HG03280 (cell line): ENCODE measurements around the gene SGSH.

Experiments used
- ATAC-seq: cut with Tn5 transposase; IDR thresholded peaks from one replicate; pipeline ENCODE4 v1.9.1; 2021; ENCODE audit warnings: mild to moderate bottlenecking, moderate library complexity; ENCODE audit not compliant: unreplicated experiment

Gene SGSH

DNA sequence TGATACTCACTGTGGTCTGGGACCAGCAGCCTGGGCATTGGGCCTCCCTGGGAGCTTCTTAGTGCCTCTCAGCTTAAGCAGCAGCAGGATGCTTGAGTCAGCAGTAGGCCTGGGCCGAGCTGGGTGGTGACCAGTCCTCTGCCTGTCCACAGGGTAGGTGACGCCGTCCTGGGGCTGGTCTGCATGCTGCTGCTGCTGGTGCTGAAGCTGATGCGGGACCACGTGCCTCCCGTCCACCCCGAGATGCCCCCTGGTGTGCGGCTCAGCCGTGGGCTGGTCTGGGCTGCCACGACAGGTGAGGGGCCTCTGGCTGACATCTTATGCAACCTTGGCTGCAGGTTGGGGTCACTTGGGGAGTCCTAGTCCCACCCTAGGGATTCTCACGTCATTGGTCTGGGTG lies 7.5 kb upstream of the SGSH start:
- ATAC-seq: no peak

DNA sequence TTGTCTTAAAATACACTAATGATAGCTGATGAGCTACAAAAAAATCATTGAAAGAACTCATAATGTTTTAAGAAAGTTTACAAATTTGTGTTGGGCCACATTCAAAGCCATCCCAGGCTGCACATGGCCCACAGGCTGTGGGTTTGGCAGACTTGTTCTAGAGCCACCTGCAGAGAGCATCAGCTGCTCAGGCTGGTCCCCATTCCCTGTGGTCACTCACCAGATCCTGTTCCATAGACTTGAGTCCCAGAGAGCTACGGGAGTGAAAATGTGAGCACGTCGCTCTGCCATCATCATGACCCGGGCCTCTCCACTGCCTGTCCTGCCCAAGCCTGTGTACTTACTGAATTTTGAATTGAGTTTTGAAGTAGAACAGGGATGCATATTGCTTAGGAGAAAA lies 7.0 kb upstream of the SGSH start:
- no peak for ATAC-seq

DNA sequence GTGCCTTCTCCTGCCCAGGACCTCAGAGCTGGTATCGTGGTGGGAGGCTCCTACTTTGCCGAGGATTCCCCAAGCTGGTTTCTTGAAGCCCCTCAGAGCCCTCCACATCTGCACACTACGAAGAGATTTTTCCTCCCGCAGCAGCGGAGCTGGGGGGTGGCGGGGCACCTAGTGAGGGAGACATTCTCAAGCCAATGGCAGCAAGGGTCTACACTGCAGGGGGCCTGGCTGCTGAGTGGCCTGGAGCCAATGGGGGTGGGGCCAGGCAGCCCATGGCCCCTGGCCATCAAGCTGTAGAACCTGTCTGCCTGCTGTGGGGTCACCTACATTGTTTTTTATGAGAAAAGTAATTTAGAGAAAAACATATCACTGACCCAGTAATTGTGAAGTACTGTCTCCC lies 5.1 kb upstream of the SGSH start:
- ATAC-seq: no peak

DNA sequence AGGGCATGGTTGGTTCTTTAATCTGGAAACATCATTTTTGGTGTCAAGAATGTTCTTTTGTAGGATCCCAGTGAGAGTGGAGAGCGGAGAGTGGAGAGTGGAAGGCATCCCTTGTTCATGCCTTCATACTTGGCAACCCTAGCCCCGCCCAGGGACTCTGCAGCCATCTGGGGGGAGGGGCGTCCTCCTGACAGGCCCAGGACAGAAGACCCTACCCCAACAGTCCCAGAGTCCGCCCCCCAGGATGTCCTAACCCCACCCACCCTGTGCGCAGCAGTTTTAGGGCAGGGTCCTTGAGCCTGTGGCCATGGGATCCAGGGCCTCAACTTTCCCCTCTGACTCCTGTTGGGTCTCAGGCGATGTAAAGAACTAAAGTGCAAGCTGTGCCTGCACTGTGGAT lies 4.5 kb upstream of the SGSH start:
- no peak for ATAC-seq

DNA sequence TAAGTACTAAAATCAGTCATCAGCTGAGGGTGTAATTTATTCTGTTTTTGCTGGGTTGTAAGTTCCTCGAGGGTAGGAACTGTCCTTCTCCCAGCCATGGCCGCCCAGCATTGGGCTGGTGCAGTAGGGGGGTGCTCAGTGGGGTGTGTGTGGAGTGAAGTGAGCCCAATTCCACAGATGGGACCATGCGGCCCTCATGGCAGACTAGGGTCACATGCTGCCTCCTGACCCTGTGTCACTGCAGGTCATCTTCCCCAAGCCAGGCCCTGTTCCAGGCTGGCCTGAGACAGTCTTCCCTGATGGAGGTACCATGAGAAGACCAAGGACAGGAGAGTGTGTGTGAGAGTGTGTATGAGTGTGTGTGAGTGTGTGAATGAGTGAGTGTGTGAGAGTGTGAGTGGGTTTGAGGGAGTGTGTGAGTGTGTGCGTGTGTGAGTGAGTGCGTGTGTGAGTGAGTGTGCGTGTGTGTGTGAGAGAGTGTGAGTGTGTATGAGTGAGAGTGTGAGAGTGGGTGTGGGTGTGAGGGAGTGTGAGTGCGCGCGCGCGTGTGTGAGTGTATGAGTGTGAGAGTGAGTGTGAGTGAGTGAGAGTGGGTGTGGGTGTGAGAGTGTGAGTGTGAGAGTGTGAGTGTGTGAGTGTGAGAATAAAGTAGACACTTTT lies 3.8 kb upstream of the SGSH start:
- ATAC-seq: no peak

DNA sequence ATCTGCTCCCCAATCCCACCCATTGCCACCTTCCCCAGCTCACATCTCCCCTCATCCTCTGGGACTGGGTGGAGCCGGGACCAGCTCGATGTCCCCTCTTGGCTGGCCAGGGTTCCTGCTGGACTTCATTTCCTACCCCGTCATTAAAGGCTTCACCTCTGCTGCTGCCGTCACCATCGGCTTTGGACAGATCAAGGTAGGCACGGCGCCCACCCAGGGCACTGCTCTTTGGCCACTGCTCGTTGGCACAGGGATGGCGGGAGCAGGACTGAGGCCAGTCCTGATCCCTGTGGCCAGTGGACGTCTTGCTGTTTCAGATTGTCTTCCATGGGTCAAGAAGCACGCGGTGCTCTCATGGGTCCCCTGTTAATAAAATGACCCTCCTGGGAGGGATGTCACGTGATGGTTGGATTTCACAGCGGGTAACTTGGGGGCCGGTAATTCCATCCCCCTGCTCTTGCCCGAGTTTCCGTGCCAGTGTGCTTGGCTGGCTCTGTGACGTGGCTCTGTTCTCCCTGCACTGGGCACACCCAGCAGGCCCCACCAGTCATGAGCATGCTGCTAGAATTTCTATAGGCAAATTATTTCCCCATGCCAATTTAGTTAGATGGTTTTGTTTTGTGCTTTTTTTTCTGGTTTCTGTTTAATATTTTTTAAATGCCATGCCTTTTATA lies 3.1 kb upstream of the SGSH start:
- no peak for ATAC-seq

DNA sequence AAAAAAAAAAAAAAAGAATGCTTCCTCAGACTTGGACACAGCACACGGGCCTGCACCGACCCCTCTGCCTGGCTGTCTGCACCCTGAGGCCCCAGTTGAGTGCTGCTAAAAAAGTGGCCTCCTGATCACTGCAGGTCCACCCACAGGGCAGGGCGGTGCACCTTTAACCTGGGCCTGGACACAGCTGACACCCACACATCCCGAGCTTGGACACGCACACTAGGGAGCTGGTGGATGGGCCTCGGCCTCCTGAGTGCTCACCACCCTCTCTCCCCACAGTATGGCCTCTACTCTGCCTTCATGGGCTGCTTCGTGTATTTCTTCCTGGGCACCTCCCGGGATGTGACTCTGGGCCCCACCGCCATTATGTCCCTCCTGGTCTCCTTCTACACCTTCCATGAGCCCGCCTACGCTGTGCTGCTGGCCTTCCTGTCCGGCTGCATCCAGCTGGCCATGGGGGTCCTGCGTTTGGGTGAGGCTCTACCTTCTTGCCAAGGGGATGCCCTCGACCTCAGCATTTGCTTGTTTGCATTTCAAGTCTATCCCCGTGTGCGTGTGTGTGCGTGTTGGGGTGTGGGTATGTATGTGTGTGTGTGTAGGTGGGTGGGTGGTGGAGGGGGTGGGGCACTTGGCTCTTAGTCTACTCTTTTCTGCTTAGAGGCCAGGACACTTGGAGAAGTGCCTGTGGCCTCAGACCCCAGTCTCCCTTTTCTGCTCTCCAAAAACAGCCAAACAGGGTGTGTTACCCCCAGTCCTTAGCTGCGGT lies 2.4 kb upstream of the SGSH start:
- ATAC-seq: no peak

DNA sequence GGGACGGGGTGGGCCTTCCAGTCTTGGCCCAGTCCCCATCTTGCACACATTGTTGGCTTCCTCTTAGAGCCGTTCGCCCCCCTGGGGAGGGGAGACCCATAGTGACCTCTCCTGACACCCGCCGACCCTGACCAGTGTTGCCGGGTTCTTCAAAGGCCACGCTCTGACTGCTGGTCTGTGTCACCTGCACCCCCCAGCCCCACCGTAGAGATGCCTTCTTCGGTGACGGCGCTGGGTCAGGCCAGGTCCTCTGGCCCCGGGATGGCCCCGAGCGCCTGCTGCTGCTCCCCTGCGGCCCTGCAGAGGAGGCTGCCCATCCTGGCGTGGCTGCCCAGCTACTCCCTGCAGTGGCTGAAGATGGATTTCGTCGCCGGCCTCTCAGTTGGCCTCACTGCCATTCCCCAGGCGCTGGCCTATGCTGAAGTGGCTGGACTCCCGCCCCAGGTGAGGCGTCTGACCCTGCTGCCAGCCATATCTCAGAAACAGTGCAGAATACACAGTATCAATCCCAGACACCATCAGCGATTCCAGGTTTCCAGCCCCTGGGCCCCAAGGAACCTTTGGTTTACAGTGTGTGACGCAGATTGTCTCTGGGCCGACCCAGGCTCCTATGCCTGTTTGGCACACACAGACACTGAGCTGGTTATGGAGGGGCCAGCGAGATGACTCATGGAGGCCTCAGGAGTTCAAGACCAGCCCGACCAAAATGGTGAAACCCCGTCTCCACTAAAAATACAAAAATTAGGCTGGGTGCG lies 1.4 kb upstream of the SGSH start:
- no peak for ATAC-seq

DNA sequence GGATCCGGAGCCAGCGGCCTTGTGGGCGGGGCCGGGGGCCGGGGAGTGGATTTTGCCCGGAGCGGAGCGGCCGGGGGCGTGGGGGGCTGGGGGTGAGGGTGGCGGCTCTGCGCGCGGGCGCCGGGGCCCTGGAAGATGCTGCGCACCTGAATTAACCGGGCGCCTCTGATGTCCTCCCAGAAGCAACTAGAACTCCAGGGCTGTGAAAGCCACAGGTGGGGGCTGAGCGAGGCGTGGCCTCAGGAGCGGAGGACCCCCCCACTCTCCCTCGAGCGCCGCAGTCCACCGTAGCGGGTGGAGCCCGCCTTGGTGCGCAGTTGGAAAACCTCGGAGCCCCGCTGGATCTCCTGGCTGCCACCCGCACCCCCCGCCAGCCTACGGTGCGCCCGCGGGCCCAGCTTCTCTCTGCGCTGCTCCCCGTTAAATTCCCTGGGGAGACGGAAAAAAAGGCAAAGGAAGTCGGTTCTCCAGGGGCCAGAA lies 643 bp upstream of the SGSH start:
- no peak for ATAC-seq

DNA sequence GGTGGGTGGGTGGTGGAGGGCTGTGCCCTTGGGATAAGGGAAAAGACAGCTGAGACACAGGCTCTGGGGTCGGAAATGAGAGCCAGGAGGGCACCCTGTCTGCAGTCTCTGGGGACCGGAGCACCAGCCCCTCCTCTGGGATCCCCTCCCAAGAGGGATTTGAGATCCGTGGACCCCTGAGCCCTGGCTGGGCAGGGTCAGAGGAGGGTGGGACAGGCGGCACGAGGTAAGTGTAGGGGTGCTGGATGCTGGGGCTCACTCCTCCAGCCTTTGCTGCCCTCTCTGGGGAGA lies 425 bp downstream of the SGSH start:
- ATAC-seq: no peak

DNA sequence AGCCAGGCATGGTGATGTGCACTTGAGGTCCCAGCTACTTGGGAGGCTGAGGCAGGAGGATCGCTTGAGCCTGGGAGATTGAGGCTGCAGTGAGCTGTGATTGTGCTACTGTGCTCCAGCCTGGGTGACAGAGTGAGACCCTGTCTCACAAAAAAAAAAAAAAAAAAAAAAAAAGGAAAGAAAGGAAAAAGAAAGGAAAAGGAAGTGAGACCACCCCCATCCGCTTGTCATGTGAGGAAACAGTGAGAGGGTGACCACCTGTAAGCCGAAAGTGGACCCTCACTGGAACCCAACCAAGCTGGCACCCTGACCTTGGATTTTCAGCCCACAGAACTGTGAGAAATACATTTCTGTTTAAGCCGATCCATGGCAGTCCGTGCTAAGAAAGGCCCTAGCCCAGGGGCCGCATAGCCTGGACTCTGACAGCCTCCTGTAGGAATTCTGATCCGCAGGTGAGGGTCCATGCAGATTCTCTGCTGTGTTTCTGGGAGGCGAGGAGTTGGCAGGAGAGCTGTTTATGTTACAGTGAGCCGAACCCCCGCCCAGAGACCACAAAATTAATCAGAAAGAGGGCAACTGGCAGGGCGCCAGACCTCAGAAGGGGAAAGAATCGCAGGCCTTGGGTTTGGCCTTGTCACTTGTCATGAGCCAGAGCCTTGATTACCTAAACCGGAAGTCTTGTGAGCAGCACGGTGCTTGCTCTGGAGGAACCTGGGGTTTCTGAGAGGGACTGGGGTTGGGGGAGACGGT lies 945 bp downstream of the SGSH start:
- ATAC-seq: no peak

DNA sequence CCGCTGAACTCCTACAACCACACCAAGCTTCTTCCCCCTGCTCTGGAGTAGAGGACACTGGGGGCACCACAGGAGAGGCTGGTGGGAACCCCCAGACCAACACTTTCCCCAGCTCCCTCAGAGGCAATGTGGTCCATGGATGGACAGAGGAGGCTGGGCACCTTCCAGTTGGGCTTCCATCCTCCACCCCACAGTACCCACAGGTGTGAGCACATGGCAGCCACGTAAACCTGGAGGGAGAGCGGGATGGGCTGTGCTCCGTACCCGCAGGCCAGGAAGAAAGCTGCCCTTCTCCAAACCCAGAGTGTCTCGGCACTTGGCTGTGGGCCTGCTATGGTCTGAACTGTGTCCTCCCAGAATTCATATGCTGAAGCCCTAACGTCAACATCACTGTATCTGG lies 1.7 kb downstream of the SGSH start:
- ATAC-seq: no peak

DNA sequence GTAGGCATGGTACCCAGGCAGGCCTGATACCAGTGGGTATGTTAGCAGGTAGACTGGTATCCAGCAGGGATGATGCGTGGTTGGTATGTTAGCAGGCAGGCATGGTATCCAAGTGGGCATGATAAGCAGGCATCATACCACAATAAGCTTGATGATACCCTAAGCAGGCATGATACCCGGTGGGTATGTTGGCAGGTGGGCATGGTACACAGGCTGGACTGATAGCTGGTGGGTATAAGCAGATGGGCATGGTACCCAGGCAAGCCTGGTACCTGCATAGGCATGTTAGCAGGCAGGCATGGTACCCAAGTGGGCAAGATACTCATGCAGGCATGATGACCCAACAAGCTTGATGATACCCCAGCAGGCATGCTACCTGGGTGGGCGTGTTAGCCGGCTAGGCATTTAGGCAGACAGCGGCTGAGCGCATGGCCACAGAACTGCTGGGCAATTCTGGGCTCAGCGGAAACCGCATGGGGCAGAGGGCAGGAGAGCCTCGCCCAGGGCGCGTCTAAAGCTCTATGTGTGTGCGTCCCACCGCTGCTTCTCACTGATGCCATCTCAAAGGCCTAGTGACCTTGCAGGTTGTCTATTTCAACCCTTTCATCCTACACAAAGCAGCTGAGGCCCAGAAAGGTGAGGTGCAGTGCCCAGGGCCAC lies 2.3 kb downstream of the SGSH start:
- ATAC-seq: no peak

DNA sequence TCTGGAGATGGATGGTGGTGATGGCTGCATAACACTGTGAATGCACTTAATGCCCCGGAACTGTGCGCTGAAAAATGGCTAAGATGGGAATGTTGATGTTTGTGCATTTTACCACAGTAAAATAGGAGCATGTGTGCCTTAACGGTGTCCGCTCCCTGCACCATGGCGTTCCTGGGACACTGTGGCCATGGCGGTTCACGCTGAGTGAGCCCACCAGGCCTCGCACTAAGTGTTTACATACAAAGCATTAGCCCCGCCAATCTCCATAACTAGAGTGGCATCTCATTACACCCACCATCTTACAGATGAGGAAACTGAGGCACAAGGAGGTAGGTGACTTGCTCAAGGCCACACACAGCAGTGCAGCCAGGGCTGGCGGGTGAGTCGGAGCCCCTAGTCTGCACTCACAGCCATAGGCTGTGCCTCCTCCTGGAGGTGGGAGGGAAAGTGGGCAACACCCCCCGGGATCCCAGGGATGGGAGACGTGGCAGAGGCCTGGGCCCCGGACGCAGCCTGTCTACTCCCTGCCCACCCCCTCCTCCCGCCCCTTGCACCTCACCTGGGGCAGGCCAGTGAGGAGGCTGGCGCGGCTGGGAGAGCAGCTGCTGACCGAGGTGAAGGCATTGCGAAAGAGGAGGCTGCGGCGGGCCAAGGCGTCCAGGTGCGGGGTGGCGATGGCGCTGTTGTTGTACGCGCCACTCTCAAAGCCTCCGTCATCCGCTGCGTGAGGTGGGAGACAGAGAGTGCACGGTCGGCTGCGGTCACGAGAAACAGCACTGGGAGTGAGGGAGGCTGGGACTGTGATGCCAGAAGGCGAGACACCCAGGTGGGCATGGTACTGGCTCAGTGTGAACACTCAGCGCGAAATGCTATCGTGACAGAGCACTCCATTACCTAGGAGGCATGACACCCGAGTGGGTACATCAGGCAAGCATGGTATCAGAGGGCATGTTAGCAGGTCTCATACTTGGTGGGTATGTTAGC lies 3.4 kb downstream of the SGSH start:
- no peak for ATAC-seq

DNA sequence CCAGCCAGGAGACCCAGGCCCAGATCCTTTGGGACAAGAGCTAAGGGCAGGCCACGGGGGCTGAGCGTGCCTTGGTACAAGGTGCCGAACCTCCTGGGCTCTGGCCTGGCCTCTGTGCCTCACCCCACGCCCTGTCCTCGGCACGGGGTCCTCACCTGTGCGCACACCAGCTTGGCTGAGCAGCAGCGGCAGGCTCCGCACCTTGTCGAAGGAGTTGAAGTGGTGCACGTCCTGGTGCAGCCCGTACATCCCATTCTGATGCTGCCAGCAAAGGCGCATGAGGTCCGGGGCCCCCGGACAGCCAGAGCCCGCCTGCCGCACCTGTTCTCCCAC lies 5.3 kb downstream of the SGSH start:
- no peak for ATAC-seq

DNA sequence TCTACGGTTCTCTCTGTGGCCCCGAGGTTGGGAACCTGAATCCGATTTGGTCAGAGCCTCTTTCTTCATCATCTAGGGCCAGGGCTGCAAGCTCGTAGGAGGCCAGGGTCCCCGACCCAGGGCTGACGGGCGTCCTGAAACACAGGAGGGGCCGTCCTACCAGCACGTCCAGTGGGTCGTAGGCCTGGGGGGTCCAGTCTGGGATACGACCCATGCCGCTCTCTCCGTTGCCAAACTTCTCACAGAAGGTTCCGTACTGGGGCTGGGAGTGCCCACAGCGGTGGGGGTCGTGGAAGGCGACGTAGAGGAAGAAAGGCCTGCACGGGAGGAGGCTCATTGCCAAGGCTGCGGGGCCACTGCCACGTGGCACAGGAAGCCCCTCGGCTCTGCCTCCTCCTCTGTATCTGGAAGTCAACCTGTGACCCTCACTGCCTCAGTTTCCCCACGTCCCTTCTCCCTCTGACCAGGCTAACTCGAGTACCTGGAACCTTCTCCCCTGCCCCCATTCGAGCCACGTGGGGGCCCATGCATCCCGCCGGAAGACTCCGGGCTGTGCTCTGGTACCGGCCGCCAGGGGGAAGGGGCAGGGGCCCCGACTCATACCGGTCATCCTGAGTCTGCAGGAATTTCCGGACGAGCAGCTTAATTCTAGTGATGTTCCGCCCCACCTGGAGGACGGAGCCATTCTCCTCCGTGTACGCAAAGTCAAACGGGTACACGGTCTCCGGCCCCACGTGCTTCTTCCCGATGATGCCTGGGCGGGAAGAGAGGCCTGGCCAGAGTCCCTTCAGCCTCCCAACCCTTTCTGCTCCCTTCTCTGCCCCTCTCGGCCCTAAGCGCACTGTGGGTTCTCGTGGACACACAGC lies 5.9 kb downstream of the SGSH start:
- no peak for ATAC-seq

DNA sequence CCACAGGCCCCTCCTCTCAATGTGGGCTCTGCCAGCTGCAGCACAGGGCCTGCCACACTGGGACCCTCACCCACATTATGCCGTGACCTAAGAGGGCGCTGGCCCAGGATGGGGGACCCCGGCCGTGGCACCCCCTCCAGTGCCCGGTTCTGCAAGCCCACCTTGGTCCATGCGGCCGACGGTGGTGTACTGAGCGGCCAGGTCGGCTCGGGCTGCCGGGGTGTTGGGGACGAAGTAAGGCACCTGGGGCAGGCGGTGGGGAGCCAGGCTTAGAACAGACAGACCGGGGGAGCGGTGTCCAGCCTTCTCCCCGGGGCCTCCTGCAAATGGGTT lies 6.5 kb downstream of the SGSH start:
- no peak for ATAC-seq

DNA sequence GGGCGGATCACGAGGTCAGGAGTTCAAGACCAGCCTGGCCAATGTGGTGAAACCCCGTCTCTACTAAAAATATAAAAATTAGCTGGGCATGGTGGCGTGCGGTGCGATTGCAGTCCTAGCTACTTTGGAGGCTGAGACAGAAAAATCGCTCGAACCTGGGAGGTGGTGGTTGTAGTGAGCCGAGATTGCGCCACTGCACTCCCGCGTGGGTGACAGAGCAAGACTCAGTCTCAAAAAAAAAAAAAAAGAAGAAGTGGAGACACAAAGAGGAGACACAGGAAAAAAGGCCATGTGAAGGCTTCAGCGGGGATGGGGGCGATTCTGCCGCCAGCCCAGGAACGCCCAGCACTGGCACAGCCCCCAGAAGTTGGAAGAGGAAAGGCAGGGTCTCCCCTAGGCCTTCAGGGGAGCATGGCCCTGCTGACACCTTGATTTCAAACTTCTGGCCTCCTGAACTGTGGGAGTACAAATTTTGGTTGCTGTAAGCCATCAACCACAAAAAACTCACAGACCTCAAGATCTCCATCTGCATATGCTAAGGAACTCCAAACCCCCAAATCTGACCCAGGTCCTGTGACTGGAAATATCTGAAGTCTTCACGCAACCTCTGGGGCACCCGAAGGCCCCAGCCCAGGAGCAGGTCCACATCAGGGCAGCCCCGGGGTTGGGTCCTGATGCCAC lies 7.0 kb downstream of the SGSH start:
- no peak for ATAC-seq
